NCI-H2107 treated with DMSO at 0.1 percent for 48 hours (cell line): ENCODE results near the gene PCDHGC5.

Source experiments
- DNase-seq: peaks from one replicate; lab custom pipeline; 2025; ENCODE audit not compliant: unreplicated experiment; lab: John Stamatoyannopoulos, UW

PCDHGC5 gene

DNA sequence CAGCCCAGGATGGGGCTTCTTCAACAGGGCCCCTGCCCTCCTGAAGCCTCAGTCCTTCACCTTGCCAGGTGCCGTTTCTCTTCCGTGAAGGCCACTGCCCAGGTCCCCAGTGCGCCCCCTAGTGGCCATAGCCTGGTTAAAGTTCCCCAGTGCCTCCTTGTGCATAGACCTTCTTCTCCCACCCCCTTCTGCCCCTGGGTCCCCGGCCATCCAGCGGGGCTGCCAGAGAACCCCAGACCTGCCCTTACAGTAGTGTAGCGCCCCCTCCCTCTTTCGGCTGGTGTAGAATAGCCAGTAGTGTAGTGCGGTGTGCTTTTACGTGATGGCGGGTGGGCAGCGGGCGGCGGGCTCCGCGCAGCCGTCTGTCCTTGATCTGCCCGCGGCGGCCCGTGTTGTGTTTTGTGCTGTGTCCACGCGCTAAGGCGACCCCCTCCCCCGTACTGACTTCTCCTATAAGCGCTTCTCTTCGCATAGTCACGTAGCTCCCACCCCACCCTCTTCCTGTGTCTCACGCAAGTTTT is 23.6 kb downstream of the PCDHGC5 start:
- DNase-seq = no peak

DNA sequence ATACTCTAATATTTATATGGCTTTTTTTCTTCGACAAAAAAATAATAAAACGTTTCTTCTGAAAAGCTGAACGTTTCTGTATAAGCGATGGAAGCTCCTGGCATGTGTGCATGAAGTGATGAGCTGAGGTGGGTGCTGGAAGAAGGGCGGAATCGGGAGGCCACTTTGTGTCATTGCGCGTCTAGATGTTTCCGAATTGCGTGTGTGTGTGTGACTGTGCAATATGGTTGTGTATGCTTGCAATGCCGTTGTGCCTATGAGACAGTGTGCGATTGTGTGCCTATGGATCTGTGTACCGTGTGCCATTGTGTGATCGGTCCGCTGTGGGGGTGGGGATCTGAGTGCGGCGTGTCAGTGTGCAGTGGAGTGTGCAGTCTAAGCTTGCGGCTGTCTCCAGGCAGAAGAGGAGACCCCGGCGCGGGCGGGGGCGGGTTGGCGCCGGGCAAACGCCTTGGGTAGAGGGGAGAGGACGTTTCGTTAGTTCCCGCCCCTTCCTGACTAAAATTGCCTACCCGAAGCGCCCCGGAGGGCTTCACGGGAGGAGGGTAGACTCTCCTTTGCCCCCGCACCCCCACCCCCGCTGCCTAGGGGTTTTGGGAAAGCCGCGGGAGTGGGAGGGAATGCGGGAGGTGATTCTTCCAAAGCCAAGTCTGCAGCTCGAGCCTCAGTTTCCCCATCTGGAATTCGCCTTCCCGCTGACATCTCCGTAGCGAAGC is 24.2 kb downstream of the PCDHGC5 start:
- no peak for DNase-seq

DNA sequence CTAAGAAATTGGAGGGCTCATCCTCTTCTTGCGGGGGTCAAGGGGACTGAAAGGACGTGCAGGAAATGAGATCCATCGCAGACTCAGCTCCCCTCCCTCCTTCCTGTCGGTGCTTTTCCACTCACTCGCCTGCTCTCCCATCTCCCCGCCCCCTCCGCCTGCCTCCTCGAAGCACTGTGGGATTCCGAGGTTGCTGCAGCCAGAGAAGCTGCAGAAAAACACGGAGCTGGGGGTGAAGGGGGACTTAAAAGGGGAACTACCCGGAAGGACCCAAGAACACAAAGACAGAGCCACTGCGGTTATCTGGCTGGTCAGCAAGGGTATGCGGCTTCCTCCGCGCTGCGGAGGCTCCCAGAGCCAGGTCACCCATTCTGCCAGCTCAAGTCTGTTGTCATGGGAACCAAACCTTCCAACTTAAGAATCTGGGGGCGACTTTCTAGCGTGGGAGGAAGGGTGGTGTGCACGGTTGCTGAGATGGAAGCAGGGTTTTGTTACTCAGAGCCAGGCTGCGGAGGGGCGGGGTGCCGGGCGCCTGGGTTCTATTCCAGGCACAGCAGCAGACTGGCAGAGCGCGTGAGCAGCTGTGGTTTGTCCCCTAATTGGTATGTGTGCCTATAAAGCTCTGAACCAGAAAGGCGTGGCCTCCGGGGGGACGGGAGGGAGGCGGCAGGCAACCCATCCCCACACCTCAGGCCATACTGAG is 24.9 kb downstream of the PCDHGC5 start:
- peak; percentile 72 for DNase-seq

DNA sequence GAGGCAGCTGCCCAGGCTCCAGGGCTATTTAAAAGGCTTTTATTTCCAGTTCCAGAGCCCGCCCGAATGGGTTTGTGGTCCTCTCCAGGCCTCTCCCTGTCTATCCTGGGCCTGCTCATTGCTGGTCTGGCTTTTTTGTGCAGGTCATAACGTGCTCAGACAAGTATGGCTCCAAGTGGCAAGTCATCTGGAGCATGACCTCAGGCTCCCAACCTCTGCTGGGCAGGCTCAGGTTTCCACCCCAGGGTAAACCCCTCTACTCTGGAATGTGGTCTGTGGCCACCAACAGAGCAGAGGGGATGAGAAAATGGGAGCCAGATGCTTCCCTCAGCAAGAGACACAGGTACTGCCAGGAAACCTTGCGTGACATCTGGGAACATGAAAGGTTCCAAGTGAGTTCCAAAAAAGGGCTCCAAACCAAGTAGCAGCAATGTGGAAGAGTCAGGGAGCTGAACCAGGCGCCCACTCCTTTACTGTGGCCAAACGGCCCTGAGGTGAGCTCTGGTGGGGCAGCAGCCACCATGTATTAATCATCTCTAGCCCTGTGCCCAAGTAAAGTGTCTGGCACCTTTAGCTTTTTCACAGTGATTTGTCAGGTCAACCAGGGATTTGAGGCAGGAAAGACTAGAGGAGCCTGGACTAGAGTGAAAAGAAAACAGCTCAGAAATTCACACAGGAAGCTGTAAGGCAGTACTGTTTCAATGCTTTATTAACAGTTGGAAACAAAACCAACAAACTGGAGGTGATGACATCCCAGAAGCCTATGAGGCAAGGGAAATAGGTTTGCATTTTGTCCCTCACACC is 25.7 kb downstream of the PCDHGC5 start:
- DNase-seq = no peak

DNA sequence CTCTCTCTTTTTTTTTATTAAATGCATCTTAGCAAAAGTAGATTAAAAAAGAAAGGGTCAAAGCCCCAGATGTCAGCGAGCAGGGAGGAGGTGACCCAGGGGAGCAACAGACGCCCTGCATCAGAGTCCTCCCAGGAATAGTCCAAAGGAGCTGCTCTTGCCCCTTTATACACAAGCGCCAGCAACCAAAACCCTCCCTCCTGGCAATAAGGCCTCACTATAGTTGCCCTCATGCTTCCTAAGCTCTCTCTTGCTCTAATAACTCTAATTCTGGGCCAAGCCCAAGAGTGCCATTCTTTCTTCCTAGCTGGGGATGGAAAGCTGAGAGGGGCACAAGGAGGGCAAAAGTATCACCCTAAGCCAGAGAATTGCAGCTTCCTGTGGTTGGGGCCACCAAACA is 26.3 kb downstream of the PCDHGC5 start:
- no peak for DNase-seq

DNA sequence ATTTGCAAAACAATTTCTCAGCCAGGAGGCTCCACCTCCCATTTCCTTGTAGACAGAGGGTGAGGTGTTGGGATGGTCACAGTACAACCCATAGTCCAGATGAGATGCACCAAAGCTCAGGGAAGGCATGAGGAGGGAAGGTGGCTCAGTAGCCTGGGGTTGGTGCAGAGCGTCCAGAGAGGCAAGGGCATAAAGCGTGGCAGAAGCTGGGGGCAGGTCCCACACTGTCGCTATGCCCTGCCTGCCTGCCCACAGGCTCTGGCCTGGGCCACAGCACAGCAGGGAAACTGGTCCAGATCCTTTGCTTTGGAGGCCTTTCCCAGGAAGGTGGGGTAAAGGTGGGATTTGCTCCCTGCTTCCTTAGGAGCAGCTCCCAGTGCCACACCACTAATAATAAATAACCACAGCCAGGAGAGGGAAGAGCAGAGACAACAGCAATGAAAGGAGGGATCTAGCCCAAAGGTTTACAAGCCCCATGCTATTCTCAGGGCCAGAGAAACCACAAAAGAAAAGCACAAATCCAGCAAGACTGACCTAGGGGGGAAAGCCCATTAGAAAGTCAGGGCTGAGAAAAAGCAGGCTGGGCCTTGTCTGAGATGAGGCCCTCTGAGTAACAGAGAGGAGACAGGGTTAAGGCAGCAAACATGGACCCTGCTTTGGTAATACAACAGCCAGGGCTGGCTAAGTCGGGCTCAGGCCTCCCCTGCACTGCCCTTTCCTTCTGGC is 27.2 kb downstream of the PCDHGC5 start:
- DNase-seq = no peak

DNA sequence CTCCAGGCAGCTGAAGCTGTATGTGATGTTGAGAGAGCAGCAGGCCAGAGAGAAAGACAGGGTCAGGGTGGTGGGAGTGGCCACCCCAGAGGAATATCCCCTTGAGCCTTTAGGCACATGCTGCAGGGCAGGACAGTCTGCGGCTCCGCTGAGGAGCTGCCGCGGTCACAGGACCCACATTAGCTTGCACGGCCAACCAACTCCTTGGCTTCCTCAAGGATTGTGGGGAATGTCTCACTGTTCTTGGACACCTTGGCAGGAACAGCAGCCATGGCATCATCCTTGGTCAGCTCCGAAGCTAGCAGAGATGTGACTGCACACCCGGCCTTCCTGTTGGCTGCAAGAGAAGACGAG is 27.8 kb downstream of the PCDHGC5 start:
- no peak for DNase-seq

DNA sequence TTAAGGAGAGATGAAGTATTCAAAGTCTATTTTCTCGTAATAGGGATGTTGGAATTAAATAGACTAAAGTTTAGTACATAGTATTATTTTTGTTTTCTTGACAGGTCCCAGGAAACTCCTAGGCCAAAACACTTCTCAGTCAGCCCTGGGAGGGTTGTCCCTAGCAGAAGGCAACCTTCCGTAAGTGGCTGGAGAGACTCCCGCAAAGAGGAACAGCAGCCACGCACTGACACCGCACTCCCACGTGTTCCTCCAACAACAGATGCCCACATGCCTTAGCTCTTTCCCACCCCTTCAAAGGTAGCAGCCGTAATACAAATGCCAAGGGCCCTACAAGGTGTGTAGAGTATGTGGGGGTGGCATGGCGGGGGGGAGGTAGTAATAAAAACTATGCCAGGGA is 28.4 kb downstream of the PCDHGC5 start:
- no peak for DNase-seq

DNA sequence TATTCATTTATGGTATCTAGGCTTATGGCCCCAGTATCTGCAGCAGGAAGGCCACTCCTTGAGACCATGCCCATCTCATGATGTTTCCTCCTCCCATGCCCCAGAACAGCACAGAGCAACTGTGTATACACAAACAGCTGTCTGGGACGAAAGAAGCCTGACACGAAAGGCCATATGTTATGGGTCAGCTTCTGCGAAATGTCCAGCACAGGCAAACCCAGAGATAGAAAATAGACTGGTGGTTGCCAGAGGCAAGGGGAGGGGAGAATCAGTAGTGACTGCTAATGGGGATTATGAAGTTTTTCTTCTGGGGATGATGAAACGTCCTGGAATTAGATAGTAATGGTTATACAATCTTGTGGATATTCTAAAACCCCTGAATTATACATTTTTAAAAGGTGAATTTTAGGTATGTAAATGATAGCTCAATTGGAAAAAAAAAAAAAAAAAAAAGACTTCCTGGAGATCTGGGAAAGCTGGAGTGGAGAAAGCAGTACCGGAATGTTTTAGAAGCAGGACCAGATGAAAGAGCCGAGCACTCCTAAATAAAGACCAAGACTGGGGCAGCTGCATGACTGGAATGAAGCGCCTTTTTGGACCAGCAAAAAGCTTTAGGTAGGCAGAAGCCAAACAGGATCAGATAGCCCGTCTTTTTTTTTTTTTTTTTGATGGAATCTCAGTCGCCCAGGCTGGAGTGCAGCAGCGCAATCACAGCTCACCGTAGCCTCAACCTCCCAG is 29.2 kb downstream of the PCDHGC5 start:
- DNase-seq = no peak

DNA sequence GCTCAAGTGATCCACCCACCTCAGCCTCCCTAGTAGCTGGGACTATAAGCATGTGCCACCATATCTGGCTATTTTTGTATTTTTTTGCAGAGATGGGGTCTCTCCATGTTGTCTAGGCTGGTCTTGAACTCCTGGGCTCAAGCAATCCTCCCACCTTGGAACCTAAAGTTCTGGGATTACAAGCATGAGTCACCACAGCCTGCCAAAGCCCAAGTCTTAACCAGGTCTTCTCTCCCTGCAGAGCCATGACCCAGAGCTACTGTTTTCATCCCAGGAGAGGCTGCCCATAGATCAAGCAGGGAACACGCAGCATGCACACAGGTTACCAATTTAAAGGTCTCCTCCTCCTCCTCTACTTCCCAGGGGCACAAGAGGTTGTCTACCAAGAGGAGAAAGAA is 29.7 kb downstream of the PCDHGC5 start:
- no peak for DNase-seq

DNA sequence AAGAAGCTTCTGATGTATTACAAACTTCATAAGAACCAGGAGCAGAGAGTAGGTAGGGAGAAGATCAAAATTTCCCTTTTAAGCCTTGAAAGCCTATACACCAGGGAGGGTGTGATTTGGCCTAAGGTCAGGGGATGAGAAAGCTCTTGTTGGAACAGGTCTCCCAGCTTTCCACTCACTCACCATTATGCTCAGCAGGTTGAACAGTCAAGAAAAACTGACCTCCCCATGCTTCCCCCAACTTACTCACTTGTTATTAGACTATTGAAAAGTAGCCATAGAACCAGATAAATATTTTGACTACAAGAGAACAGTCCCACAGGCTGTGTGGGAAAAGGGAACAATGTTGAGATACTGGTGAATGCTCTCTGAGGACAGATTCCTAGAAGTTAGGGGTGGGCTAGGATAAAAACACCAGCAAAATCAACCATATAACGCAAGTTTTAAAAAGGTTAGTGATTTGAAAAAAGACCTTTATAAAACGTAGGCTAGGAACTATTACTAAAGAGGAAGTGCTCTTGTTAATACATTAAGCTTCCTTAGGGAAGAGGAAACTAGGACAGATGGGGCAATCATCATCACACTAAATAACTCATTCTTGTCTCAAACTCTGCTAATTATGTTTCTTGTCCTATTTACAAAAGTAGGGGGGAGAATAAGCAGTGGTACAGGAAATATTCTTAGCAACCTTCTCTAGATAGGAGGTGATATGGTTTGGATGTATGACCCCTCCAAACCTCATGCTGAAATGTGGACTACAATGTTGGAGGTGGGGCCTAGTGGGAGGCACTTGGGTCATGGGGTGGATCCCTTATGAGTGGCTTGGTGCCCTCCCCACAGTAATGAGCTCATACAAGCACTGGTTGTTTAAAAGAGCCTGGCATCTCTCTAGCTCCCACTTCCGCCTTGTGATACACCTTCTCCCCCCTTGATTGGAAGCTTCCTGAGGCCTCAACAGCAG is 31.0 kb downstream of the PCDHGC5 start:
- no peak for DNase-seq

DNA sequence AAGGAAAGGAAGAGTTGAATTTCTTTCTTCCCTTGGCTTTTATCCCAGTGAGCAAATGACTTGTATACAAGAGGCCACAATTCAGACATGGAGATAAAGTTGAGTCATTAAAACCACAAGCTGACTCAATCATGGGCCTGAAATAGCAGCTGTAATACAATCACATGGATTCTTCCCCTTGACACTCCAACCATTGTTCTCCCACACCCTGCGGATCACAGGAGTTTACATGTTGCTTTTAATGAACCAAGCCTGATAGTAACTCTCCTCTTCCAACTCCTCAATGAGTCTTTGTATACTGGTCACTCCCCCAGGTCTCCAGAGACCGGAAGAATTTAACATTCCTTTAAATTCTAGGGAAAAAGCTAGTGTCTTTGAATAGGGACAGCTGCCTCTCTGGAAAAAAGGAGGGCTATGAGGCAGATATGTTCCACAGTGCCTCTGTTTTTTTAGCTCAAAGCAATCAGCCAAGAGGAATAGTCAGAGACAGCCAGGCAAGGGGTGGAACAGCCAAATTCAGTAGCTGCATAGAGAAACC is 32.4 kb downstream of the PCDHGC5 start:
- peak; percentile 86 for DNase-seq

DNA sequence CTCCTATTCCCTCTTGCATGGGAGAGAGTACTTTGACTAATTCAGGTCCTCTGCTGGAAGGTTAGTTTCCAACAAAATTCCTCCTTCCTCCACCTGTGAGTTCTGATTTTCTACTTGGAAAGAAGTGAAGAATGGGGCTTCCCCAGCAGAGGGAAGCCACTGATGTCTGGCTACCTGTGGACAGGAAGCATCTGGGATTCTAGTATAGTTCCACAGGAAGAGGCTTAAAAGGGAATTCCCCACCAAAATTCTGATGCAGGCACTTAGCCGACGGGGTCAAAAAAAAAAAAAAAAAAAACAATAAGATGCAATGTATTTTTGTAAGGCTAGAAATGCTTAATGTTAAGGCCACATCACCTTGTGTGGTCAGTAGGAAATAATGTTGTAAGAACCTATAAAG is 33.4 kb downstream of the PCDHGC5 start:
- DNase-seq = no peak

DNA sequence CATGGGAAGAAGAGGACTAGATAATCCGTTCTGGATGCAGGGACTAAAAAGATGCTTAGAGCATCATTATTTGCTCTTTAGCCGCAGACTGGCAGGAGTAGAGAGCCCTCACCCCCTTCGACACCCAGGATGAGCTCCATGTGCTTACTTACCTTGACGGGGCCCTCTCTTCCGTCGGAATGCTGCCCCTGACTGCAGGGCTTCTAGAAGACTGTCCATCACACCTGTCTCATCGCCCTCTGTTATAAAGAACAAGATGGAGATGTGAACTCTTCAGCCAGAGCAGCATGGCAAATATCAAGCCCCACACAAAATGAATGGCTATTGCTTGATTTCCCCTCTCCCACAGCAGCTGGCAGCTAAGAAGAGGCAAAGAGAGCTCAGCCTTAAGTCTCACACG is 35.1 kb downstream of the PCDHGC5 start:
- DNase-seq = no peak

DNA sequence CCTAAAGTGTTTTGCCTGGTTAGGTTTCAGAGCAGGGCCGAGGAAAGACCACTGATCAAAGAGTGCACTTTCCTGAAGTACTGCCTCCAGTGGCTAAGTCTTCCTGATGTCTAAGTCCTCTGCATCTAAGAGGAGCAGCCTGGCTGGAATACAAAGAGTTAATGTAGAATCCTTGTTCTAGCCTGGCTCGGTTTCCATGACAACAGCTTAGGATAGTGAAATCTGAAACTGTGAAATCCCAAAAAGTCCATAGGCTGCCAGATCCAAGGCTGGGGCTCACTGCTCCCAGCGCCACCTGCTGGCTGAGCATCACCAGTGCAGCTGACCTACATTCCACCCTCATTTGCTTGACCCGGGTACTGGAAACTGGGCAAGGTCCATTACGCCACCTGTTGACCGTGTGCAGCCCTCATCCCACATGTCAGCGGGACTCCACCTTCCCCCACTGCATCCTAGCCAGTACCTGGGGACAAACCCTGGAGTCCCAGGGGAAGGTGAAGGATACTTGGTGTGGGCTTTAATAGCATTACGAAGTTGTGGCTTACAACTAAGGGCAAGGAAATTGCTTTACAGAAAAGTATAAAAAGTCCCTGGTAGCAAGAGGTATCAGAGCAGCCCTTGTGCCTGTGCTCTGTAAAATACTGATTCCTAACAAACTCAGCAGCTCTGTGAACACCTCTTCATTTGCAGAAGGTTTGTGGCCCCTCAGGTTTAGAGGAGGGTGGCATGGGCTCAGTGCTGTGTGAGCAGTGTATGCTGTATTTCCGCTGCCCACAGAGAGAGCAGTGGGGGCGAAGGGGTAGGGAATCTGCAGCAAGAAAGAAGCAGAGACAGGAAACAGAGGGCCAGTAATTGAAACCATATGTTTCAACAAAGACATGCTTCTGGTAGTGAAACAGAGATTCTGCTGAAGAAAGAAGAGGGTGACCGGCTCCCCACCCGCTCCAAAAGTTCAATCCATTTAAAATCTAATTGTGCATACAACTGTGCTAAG is 36.0 kb downstream of the PCDHGC5 start:
- peak; percentile 52 for DNase-seq

DNA sequence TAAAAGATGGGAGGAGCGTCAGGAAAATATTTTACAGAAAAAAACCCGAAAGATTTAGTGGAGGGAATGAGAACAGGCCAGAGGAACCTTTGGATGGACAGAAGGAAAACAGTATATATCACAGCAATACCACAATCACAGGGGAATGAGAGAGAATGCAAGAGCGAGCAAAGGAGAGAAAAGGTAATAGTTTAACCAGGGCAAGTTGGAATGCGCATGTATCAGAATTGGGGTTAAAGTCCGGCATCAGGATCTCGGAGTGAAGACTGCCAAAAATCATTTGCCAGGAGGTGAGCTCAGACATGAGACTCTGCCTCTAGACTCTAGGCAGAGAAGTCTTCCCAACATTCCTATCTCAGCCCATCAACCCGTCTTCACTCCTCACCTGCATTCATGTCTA is 36.8 kb downstream of the PCDHGC5 start:
- DNase-seq = no peak

DNA sequence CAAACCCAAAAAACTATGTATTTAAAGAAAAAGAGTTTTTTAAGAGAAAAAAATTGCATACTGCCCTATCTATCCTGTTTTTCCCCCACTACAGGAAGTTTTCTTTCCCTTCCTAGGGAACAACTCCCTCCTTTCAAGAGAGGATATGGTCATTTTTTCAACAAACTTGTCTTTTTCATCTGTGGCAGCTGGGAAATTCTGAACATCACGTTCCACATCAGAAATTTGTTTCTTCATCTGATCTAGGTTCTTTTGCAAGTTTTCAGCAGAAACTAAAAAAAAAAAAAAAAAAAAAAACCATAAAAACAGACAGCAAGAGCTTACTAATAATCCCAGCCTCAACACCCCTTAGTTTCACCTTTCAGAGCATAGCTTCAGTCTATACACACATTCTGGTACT is 38.5 kb downstream of the PCDHGC5 start:
- no peak for DNase-seq
